Stomach (tissue), 4 donors: ENCODE measurements around the gene ANKRD10.

Experiments
- CTCF ChIP-seq, 7 experiments: fragments of 450-650 bp in 4 of 7; fragments of 200-600 bp in 3 of 7; sonication (generic) in 3 of 7; IDR thresholded peaks; one replicate each; pipeline ENCODE4 v1.5.1; 2016 to 2019; ENCODE audit warnings: antibody characterized with exemption in 7 of 7, control low read depth in 2 of 7, mild to moderate bottlenecking in 1 of 7
- POLR2A ChIP-seq, 4 donors: fragments of 450-650 bp; IDR thresholded peaks; one replicate each; pipeline ENCODE4 v1.6.1; 2016; ENCODE audit warnings: antibody characterized with exemption in 4 of 4, control low read depth in 2 of 4, mild to moderate bottlenecking in 1 of 4, moderate library complexity in 1 of 4

- TF ChIP-seq CTCF (IDR thresholded peaks at IDR 0.05) (no peak), POLR2A (IDR thresholded peaks at IDR 0.05) (no peak)
These were observed 49.6 kb upstream of the ANKRD10 start for GRCh38 chr13:110964229-110965037.
